GM10248 (cell line): ENCODE measurements around the gene TCF12.

ENCODE experiments used
- CTCF ChIA-PET: fragments of 300-600 bp; sonication (Branson Sonifier 250); formaldehyde crosslinking; extraction: SDS; loops from one replicate; lab custom pipeline; 2021; ENCODE audit warnings: antibody characterized with exemption; lab: Yijun Ruan, JAX
- POLR2A ChIA-PET: fragments of 350-650 bp; sonication (Branson Sonifier 250); formaldehyde crosslinking; extraction: SDS; loops from one replicate; lab custom pipeline; 2020; ENCODE audit warnings: antibody characterized with exemption; lab: Yijun Ruan, JAX
- DNase-seq: peaks from one replicate; pipeline ENCODE4 v3.0.0; 2012; ENCODE audit errors: extremely low spot score
- CTCF ChIP-seq: IDR thresholded peaks from 2 replicates; pipeline ENCODE4 v1.5.1; 2012; ENCODE audit warnings: mild to moderate bottlenecking, low read depth; ENCODE audit errors: extremely low read depth, missing control alignments, control extremely low read depth

TCF12 gene

GRCh38 chr15:57236561-57237300 is 318.3 kb downstream of the TCF12 start:
- DNase-seq, result no peak
- ChIA-PET POLR2A (no interaction called here), CTCF (no interaction called here)
- TF ChIP-seq CTCF, result no peak

GRCh38 chr15:57237301-57237642 is 318.8 kb downstream of the TCF12 start:
- POLR2A ChIA-PET, result no interaction called here
- no peak for TF ChIP-seq CTCF
- DNase-seq, result no peak
- CTCF ChIA-PET, result no interaction called here

GRCh38 chr15:57237676-57238075 is 319.2 kb downstream of the TCF12 start:
- POLR2A ChIA-PET, result no interaction called here
- no peak for DNase-seq

GRCh38 chr15:57245130-57245529 is 326.7 kb downstream of the TCF12 start:
- POLR2A ChIA-PET, result no interaction called here
- no peak for TF ChIP-seq CTCF
- CTCF ChIA-PET, result interaction anchor here (1.1 to 2.4 kb wide), 6 partner anchors 9 to 98 kb away, joined by 3 to 6 read pairs (median 4); no protein-coding TSS in a partner anchor
- DNase-seq, result no peak

More at GRCh38 chr15:57237676-57238075, 319.2 kb downstream of the TCF12 start:
- no peak for TF ChIP-seq CTCF
- CTCF ChIA-PET, result interaction anchor here (1.6 kb wide), 1 partner anchor 69 kb away, joined by 5 read pairs; no protein-coding TSS in a partner anchor

- no peak for TF ChIP-seq CTCF
- DNase-seq, result no peak
- POLR2A ChIA-PET, result no interaction called here
- CTCF ChIA-PET, result interaction anchor here (1.1 to 2.4 kb wide), 7 partner anchors 8 to 99 kb away, joined by 3 to 6 read pairs (median 4); no protein-coding TSS in a partner anchor
These were observed 327.3 kb downstream of the TCF12 start for GRCh38 chr15:57245714-57246113.

- POLR2A ChIA-PET, result no interaction called here
- no peak for DNase-seq
- no peak for TF ChIP-seq CTCF
- CTCF ChIA-PET, result interaction anchor here (1.2 kb wide), 1 partner anchor 101 kb away, joined by 4 read pairs; no protein-coding TSS in a partner anchor
These were observed 329.6 kb downstream of the TCF12 start for GRCh38 chr15:57248074-57248473.
